ENCODE data around the gene TBL1Y. TPM values are rescaled to one million over a fixed set of nuclear protein-coding genes. Genes with fewer than 3 reads are reported as not detected.

The TBL1Y gene
- total RNA-seq, 4 donors from 2014 or later = 0.81 to 1.3 TPM; not detected in 2

DNA sequence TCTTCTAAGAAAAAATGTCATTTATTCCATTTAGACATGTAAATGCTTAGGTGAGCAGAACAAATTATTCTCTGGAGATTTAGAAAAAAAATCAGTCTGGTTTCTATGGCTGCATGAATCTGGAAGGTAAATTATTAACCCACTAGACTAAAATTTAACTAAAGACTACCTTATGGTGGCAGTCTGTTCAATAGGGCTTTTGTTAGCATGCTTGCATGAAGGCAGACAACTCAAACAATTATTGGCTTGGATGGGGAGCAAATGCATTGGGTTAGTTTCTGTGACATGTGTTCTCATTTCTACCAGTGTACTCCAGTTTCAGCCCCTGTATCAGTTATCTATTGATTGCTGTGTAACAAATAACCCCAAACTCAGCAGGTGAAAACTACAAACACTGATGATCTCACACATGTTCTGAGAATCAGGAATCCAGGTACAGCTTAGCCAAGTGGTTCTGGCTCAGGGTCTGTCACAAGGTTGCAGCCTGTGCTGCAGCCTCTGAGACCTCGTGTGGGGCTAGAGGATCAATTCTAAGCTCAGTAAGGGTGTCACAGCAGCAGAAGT, 87.1 kb downstream of the TBL1Y start:
- intact Hi-C loops (cut with DNase I; ENCODE audit: low total_unique reads) = no loop called here
- WGBS, 2 donors = no CpG with 5 or more reads among the region's 1 CpG
- no peak overlapping the region for H3K4me3 ChIP-seq (ENCODE audit: low read depth, poor library complexity, severe bottlenecking)
- TF ChIP-seq, protein P1, sequence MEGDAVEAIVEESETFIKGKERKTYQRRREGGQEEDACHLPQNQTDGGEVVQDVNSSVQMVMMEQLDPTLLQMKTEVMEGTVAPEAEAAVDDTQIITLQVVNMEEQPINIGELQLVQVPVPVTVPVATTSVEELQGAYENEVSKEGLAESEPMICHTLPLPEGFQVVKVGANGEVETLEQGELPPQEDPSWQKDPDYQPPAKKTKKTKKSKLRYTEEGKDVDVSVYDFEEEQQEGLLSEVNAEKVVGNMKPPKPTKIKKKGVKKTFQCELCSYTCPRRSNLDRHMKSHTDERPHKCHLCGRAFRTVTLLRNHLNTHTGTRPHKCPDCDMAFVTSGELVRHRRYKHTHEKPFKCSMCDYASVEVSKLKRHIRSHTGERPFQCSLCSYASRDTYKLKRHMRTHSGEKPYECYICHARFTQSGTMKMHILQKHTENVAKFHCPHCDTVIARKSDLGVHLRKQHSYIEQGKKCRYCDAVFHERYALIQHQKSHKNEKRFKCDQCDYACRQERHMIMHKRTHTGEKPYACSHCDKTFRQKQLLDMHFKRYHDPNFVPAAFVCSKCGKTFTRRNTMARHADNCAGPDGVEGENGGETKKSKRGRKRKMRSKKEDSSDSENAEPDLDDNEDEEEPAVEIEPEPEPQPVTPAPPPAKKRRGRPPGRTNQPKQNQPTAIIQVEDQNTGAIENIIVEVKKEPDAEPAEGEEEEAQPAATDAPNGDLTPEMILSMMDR (IDR thresholded peaks at IDR 0.05) = no peak
- TF ChIP-seq POLR2A (IDR thresholded peaks at IDR 0.05) = no peak
- DNase-seq (ENCODE audit: low spot score in 2 of 2) = no peak

DNA sequence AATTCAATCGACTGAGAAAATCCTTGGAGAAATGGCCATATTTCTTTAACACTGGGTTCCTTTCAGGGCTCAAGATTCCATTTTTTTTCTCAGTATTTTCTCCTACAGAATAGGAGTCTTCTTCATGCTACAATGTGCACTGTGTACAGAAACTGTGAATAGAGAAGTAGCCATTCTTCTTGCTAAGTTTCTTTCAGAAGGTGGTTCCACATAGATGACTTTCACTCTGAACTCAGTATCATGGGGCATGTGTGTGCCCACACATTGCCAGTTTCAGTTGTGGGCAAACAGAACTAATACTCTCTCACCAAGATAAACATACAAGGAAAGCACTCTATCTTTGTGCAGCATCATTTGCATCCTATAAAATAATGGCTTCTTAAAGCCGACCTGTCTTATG, 89.4 kb downstream of the TBL1Y start:
- TF ChIP-seq, protein P1 (IDR thresholded peaks at IDR 0.05) = no peak
- TF ChIP-seq POLR2A (IDR thresholded peaks at IDR 0.05) = no peak
- H3K4me3 ChIP-seq (ENCODE audit: low read depth, poor library complexity, severe bottlenecking) = no peak overlapping the region
- intact Hi-C loops (cut with DNase I; ENCODE audit: low total_unique reads) = no loop called here
- no peak for DNase-seq (ENCODE audit: low spot score in 2 of 2)
- 71% methylated on average over 2 of the region's 2 CpGs; no CpG with 5 or more reads in 1 of the 2 donors for WGBS, 2 donors

DNA sequence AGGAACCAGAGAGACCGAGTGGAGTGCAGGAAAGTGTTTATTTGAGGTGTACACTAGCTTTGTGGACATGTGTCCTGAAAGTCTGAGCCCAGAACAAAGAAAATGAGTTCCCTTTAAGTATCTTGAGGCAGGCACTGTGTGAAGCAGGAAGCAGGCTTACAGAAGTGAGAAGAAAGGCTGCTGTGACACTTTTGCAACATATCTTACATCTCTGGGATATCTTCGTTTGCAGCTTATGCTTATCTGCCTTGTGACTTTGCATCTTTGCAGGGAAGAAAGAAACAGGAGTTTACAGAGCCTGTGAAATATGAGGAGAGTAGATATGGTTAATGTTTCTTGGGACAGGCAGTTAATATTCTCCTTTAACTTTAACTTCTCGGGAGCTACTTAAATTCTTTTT, 92.1 kb downstream of the TBL1Y start:
- DNase-seq (ENCODE audit: low spot score in 2 of 2) = no peak
- intact Hi-C loops (cut with DNase I; ENCODE audit: low total_unique reads) = no loop called here
- WGBS, 2 donors = 63% methylated on average over 3 of the region's 3 CpGs; no CpG with 5 or more reads in 1 of the 2 donors
- no peak overlapping the region for H3K4me3 ChIP-seq (ENCODE audit: low read depth, poor library complexity, severe bottlenecking)
- TF ChIP-seq, protein P1 (IDR thresholded peaks at IDR 0.05) = no peak

DNA sequence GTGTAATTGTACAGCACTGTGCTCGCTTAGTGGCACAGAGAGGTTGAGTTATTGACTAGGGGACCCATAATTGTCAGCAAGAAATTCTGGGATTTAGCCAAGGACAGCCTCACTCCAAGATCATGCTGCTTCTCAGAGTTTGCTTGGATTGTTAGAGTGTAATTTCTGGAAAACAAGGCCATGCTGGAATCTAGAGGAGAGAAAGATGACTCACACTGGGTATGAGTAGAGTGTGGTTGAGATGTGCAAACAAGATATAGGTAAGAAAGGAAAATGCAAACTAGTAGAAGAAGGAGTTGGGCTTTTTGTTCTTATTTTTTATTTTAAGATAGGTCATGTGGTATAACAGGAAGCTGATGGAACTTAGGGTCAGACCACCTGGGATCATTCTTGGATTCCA, 97.4 kb downstream of the TBL1Y start:
- no peak for DNase-seq (ENCODE audit: low spot score in 2 of 2)
- intact Hi-C loops (cut with DNase I; ENCODE audit: low total_unique reads) = no loop called here
- no peak overlapping the region for H3K4me3 ChIP-seq (ENCODE audit: low read depth, poor library complexity, severe bottlenecking)
- no peak for TF ChIP-seq POLR2A (IDR thresholded peaks at IDR 0.05)
- TF ChIP-seq, protein P1 (IDR thresholded peaks at IDR 0.05) = no peak
- 67% methylated on average over 1 of the region's 1 CpG; no CpG with 5 or more reads in 1 of the 2 donors for whole genome bisulfite sequencing, 2 donors

DNA sequence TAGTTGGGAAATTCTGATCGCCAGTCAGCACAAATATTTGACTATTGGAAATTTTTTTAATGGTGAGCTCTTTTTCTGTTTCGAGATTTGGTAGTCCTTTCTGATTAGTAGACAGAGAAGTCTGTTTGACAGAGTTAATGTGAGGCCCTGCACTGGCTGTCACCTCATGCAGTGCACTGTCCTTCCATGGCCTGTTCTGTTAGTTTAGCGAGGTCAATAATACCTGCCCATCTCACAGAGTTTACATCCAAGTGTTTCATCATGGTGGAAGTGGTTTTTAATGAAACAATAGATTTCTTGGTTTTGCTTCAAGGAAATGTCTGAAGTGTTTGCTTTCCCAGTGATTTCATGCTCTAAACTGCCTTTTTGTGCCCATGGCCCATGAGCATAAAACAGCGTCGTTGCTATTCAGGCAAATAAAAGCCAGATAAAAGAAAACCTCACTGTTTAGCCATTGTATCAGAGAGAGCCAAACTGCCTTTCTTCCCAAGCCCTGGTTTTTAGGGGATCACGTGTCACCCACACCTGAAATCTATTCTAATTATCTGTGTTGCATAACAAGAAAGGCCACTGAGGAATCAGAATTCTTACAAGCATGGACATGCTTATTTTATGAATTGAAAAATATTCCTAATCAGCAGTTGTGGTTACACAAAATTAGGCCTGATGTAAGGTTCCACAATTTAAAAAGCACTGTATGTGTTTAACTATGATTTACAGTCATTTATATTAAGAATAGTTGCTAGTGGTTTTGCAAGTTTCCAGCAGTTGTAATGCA, 98.3 kb downstream of the TBL1Y start:
- no peak overlapping the region for H3K4me3 ChIP-seq (ENCODE audit: low read depth, poor library complexity, severe bottlenecking)
- intact Hi-C loops (cut with DNase I; ENCODE audit: low total_unique reads) = no loop called here
- DNase-seq (ENCODE audit: low spot score in 2 of 2) = no peak
- TF ChIP-seq, protein P1 (IDR thresholded peaks at IDR 0.05) = no peak
- TF ChIP-seq POLR2A (IDR thresholded peaks at IDR 0.05) = no peak
- WGBS, 2 donors = 60% methylated on average over 6 of the region's 6 CpGs; no CpG with 5 or more reads in 1 of the 2 donors
